Medulla oblongata (tissue), 1 donor: ENCODE results near the gene PIP5K1B.

Experiments used
- DNase-seq: peaks from one replicate; pipeline ENCODE4 v3.0.0-alpha.2; 2015; ENCODE audit errors: extremely low spot score

The PIP5K1B gene

DNA sequence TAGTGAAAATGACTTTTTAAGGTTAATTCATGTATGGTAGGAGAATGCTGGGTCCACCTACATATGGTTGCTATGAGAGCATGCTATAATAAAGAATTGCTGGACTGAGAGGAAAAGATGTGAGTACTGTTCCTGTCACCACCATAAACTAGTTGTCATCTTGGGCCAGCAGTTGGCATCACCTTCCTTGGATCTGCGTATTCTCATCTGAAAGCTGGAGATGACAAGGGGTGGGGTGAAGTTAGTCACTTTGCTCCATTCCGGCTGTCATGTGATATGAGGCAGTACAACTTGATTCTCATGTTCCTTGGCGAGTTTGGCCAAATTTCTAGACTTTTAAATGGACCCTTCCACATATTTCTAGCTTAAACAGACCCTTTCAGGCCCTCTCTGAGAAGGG lies 33.3 kb downstream of the PIP5K1B start:
- no peak for DNase-seq

DNA sequence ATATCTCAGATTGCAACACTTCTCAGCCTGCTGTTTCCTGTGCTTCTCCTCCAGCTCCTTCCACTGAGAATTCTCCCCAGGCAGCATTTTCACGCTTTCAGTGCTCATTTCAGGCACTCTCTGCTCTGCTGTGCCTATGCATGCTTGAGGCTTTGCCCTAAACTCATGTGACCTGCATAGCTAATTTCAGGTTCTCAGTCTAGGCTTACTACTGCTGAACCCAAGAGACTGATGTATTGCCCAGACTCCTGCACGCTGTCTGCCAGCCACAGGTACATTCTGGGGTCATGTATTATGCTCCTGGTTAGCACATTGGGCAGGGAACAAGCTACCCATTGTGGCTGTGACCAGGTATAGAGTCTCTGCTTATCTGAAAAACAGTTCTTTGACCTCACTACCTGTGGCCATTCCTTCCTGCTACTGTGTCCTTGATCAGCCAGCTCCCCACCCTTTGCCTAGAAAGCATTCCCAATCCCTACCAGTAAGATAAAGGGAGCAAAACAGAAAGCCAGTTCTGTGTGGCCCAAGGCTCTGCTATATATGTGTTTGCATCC lies 34.7 kb downstream of the PIP5K1B start:
- peak; percentile 4 for DNase-seq

DNA sequence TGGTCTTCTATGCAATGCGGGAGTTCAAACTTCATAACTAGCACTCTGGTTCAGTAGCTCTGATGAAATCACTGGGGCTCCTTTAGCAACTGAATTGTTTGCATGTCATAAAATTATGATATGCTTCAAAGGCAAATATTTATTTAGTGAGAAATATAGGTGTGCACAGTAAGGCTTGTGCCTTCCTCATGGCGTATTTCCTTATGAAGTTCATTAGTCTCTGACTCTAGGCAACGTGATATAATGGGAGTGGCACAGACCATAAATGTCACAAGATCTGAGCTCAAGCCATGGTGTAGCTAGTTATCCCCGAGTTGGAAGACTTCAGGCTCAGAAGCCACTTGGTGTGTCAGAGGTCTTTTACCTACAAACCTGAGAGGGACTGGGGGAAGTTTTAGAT lies 35.5 kb downstream of the PIP5K1B start:
- DNase-seq, result no peak

DNA sequence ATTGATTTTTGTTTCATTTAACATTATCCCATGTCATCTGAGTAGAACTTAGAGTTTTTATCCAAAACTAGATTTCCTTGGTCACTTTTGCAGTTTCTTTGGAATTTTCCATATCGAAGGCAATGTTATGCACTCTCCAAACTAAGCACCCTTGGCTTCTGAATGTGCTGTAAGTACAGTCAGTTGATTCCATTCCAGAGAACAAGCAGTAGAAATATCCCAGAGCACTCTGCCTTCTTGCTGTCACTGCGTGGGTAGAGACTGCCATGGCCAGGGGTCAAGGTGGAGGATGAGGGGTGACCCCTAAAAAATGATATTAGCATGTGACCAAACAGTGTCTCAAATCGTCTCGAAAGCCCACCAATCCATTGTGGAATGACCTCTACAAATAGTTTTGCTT lies 36.2 kb downstream of the PIP5K1B start:
- DNase-seq, result no peak

DNA sequence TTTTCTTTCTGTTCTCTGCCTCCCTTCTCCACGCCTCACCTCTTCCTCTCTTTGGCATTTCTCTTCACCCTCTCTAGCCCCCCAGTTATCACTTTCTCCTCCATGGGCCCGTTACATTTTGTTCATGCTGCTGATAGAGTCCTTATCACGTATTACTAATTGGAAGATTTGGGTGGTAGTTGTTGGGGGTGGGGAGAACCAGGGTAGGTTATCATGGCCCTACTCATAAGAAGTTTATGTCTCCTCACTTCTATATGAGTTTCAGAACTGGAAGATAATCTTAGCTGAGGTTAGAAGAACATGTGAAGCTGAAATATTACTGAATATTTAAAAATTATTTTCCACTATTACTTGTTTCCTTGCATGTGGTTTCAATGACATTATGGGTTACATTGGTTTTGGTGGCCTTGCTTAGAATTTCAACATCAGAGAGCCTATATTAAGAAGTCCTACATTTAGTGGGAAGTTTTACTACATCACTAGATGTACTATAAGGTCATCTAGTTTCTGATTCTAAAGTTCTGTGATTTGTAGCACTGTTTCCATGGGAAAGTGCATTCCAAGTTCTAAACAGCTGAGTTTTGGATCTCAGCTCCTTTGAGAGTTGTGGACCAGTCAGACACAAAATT lies 36.8 kb downstream of the PIP5K1B start:
- no peak for DNase-seq

DNA sequence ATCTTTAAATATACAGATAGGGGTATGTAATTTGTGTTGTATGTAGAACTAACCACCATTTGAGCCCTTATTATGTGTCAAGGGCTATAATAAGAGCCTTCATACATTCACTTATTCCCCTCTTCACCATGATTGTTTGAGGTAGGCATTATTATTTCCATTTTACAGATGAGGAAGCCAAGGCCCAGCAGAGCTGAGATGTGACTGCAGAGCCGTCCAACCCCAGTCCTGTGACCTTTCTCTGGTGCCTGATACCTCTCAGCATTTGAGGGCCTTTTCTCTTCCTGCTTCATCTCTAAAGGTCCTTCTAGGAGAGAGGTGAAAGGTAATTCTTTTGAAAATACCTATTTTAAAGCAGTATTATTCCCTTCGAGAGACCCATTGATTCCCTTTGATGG lies 37.3 kb downstream of the PIP5K1B start:
- no peak for DNase-seq

DNA sequence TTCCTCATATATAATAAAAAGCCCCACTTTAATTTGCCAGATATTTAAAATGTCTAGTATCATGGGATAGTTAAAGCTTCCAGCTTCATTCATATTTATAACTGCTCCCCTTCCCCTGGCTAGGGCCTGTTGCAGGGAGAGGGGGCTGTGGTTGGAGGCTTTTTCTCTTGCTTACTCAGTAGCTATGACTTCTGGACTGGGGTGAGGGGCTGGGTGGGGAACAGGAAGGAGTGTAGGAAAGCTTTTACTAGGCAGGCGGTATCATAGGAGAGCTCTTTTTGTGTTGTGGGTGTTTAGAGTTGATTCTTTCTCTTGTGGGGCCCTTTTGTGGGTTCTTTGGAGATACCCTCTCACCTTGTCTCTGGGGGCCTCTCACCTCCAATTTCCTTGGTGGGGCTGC lies 39.4 kb downstream of the PIP5K1B start:
- DNase-seq, result no peak

DNA sequence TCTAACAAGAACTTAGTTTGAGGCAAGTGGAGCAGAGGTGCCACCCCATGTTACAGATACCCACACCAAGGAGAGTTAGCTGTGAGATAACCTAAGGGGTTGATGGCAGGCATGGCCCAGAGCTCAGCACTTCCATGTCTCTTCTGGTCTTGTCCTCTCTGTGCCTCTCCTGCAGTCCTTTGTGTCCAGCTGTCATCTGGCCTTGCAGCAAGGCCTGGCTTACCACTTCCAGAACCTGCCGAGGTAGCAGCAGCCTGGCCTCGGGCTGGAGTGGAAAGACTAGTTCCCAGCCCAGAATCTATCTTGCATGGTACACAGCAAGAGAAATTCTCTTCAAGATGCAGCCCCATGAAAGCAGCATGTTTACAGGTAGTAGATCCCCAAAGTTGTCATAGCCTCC lies 41.5 kb downstream of the PIP5K1B start:
- no peak for DNase-seq

DNA sequence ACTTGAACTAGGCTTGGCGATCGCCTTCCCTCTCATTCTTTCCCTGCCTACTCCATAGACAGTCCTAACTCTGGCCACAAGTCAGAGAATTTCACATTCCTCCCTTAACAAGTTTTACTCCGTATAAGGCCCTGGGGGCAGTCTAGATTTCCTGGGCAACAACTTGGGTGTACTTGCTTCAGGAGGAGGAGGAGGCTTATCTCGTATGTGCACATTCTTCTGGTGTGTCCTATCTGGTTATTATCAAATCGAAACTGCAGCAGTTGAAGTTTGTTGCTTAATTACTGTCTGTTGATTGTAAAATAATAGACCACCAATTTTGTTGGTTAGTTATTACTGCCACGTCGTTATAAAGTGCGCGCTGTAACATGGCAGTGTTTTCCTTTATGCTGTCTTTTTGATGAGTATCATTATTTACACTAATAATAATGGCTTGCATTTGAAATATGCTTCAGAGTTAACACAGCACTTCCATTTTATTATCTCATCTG lies 42.0 kb downstream of the PIP5K1B start:
- no peak for DNase-seq

DNA sequence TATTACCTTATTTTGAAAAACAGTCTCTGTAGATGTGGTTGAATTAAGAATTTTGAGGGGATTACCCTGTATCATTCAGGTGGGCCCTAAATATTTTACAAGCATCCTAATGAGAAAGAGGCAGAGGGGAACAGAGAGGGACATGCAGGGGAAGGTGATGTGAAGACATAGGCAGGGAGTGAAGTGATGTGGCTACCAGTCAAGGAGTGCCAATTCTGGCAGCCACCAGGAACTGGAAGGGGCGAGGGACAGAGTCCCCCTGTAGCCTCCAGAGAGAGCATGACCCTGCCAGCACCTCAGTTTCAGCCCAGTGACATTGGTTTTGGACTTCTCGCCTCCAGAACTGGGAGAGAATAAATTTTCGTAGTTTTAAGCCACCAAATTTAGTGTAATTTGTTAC lies 44.1 kb downstream of the PIP5K1B start:
- no peak for DNase-seq

DNA sequence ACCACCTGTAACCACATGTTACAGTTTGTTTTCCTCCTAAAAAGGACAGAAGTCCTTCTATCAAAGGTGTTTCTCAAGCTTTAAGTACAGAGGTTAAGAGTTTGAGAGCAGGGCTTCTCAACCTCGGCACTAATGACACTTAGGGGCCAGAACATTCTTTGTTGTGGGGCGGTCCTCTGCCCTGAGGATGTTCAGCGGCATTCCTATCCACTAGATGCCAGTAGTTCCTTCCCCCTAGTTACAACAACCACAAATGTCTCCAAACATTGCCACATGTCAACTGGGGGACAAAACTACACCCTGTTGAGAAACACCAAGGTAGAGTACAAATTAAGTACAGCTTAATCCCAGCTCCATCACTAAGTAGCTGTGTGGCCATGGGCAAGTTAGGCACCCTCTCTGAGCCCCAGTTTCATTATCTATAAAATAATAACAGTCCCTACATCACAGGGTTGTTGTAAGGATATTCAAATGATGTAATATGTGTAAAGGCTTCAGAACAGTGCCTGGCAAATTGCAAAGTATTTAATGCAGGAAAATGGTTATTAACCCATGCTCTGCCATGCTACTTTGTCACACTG lies 44.6 kb downstream of the PIP5K1B start:
- DNase-seq, result no peak

DNA sequence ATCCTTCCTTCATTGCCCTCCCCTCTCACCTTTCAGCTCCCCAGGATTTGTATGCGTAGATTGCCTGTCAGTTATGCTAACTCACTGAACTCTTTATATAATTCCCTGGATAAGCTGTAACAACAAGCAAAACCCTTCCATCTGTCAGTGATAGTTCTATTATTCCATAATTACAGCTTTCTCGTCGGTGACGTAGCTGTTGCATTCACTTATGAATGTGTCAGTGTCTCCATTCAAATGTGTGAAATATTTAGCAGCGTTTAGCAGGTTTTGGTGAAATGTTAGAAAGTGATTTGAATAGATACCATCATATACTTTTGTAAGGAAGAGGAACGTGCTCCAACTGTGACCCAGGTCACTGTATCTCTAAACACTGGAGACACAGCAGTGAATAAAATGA lies 45.2 kb downstream of the PIP5K1B start:
- no peak for DNase-seq

DNA sequence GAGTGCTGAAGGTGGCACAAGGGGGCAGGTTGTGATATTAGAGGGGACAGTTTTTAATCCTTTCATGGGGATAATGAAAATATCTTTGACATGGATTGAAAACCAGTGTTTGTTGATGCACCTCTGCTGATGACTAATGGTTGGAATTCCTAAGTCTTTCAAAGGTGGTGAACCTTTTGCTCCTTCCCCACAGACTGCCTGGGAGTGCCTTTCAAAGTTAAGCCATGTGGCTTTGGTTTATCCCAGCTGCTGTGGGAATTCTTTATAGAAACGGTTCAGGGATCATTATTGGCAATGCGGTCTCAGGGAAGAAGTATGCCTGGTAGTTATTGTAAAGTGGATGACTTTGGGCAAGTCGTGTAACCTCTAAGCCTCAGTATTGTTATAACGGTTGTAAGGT lies 45.7 kb downstream of the PIP5K1B start:
- no peak for DNase-seq

DNA sequence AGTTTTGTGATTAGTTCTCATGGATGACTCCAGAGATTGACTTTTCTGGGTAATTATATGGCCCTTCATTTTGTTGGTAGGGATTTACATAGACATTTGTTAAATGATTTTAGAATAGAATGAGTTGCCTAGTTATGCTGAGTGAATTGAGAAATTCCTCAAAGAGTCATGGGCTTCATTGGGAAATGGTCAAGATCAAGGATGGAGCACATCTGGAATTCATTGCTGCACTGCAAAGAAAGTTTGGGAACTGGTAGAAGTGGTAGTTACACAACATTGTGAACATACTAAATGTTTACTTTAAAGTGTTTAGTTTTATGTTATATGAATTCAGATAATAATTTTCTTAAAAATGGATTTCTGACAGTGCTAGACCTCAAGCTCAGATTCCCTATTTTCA lies 46.5 kb downstream of the PIP5K1B start:
- DNase-seq, result no peak

DNA sequence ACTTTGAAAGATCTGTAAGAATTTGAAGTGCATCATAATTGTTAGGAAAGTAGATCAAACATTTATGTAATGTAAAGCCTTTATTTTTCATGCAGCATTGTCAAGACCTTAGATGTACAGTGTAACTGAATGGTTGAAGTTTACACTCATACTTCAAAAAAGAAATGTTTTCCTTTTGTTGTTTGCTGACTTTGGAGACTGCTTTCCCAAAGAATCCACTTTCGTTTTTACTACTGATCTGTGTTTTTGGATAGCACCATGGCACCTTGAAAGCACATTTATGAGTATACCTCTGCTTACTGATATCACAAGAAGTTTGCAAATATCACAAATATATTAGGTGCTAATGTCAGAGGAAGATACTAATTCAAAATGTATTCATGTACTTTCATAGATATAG lies 50.0 kb downstream of the PIP5K1B start:
- no peak for DNase-seq

DNA sequence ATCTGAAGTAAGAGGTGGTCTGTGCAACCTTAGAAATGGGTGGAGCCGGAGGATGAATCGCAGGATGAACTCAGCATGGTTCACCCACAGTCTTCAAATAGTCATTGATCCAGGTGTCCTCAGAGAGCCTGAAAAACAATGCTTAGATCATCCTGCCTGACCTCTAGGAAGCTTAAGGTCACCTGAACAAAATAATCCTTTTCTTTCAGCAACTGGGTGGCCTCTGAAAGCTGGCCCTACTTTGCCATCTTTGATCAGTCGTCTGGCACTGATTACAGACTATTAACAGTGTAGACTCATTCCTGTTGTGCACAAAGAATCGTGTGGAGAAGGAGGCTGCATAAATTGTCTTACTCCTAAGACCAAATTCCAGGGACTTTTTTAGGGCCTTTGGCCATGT lies 50.7 kb downstream of the PIP5K1B start:
- DNase-seq, result no peak

DNA sequence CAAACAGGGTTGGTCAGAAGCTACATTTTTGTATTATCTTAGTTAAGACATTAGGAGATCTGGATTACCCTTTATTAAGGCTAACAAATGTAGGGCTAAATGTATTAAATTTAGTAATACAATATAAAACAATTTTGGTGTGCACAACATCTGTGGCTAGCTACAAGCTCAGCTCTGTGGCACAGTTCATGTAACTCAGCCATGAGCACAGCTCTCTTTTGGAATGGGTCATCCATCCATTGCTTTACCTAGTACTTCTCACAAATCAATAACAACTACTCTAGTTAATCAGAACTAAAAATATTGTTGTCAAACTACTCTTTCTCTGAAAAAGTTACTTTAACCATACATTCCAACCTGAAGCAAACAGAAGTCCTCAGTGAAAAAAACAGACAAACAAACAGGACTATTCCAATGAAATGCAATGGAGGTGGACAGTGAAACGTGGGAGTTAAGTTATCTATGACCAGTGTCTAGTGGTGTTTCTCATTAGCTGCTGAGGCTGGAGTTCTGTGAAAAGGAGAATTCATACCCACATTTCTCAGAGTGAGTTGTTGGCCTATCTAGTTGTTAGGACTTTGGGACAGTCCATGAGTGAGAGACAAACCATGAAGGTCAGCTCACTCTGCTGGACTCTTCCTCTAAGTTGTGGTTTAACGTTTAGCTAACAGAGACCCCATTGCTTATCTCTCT lies 55.1 kb downstream of the PIP5K1B start:
- DNase-seq, result no peak

DNA sequence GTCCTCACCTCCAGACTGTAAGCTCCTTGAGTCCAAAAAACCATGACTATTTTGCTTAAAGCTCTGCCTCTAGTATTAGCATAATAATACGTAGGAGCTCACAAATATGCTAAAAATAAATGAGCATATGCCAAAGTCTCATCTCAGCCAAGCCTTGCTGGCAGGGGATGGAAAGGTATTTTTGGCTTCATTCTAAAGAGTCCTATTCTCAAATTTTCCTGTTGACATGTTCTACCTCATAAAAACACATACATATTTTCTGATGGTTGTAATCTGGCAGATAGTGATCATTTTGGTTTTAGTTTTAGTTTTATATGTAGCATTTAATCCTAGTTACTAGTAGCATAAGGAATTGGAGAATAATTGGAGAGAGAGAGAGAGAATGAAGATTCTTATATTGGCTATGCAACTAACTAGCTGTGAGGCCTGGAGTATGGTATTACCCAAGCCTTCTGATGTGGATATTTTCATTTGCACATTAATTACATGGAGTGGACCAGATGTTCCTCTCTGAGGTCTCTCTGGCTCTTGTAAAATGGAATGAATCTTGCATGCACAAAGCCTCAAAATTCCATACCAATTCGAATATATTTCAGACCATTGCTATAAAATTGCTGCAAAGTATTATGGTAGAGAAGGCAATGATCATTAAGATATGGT lies 55.8 kb downstream of the PIP5K1B start:
- DNase-seq, result no peak

DNA sequence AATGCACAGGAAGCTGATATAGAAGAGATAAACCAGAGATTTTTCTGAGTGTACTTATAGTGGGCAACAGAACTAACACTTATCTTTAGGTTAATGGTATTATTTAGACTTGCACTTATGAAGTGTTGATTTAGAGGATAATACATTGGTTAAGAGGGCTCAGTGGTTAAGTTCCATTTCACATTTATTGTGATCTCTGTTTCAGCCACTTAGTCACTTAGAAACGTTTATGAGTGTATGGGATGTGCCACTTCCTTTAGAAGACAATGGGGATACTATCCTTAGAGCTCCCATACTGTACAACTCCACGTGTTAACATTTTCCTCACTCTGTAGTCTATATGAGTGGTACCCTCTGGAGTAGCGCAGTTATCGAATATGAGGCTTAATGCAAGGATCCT lies 57.5 kb downstream of the PIP5K1B start:
- DNase-seq, result no peak

DNA sequence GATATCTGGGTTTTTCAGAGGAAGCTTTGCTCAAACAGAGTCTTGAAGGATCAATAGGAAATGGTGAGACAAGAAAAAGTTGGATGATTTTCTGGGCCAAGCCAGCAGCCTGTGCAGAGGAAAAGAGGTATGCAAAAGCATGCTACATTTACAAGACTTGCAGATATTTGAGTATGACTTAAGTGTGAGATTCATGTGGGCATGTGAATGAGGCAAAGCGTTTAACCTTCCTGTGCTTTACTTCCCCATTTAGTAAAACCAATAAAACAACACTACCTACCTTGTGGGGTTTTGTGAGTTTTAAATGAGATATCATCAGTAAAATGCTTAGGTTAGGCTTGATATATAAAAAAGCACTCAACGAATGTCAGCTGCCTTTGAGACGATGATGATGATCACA lies 58.1 kb downstream of the PIP5K1B start:
- no peak for DNase-seq

DNA sequence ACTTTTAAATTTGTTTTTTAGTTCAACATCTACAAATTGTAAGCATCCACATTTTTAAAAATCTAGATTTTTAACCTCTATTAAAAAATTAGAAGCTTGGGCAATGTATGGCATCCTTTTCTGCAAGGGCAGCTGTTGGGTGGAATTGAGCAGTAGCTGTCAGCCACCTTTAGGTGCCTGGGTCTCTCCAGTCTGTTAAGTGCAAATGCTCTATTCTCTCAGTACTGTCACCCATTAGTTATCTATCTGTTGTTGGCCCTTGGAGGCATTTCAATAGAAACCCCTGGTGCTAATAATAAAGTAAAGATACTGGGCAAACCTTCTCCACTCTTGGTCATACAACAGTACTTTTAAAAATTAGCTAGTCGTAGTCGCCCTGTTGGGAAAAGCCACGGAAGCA lies 63.6 kb downstream of the PIP5K1B start:
- DNase-seq, result no peak

DNA sequence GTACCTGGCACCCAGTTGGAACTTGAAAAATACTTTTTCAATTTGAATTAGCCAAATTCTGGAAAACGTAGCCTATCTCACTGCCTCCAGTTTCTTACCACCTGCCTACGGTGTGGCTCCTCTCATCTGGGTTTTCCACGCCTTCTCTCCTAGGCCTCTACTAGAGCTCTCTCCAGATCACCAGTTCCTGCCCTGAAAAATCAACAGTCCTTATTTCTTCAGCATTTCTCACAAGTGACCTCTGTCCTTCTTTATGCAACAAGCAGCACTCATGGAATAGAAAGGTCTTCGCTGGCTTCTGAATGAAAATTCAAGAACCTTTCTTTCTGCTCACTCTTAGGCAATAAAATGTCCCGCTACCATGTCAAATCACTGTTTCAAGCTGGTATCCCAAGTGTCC lies 64.8 kb downstream of the PIP5K1B start:
- no peak for DNase-seq

DNA sequence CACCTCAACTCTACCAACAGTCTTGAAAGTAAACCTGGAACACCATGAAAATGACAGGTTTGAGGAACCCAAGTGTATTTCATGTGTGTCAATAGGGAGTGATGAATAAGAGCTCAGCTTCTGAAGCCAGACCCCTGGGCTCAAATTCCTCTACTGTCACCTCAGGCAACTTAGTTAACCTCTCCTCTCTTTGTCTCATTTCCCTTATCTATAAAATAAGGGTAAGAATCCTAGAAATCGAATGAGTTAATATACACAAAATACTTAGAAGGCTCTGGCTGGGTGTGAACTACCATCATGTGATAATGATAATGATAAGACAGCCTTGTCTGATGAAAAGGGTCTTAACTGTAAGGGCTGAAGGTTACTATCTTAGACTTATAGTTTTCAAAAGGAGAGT lies 66.3 kb downstream of the PIP5K1B start:
- DNase-seq, result no peak
